ENCODE data around the gene MAP3K2. TPM values are rescaled to one million over a fixed set of nuclear protein-coding genes. Genes with fewer than 3 reads are reported as not detected.

The MAP3K2 gene
- total and polyA plus RNA-seq, 2 of the 4 experiments (the other 2 are of a cell fraction) = 6.2 to 30.8 TPM

- Histone ChIP-seq H3K18ac (ENCODE audit: low read depth, low read length) (no peak overlapping the region), H3K14ac (replicated peaks; ENCODE audit: low read depth, low read length) (no peak overlapping the region), H3K9me1 (ENCODE audit: insufficient read depth, low read length) (peaks cover 9% of the 10 kb centered on the region), H3K56ac (ENCODE audit: extremely low read depth, insufficient read depth, low read length) (no peak overlapping the region), H3K23ac (ENCODE audit: low read depth, low read length) (no peak overlapping the region), H3K9me3 (ENCODE audit: control insufficient read depth, insufficient read depth, low read length) (no peaks in the 10 kb centered on the region), H3K4me1 (ENCODE audit: control insufficient read depth, insufficient read depth, low read length) (no peaks in the 10 kb centered on the region), H3K36me3 (ENCODE audit: control insufficient read depth, insufficient read depth, low read length) (peaks cover 59% of the 10 kb centered on the region), H3K9ac (ENCODE audit: low read depth, low read length) (no peak overlapping the region), H3K4me3 (ENCODE audit: insufficient read depth, low read depth, low read length) (no peak overlapping the region), H4K5ac (ENCODE audit: low read depth, low read length) (no peak overlapping the region), H3K4me2 (ENCODE audit: low read depth, low read length) (no peak overlapping the region), H2AK9ac (replicated peaks; ENCODE audit: low read depth, low read length, poor library complexity) (no peak overlapping the region), H2AFZ (replicated peaks; ENCODE audit: low read length, poor library complexity) (no peak overlapping the region), H2BK15ac (ENCODE audit: low read depth, low read length) (no peak overlapping the region), H2BK120ac (ENCODE audit: low read depth, low read length) (no peak overlapping the region), H4K8ac (ENCODE audit: low read depth in 2 of 2, low read length in 2 of 2) (no peak overlapping the region), H2BK20ac (ENCODE audit: low read depth, low read length) (no peak overlapping the region), H4K20me1 (ENCODE audit: insufficient read depth, low read length) (peaks cover 20% of the 10 kb centered on the region), H4K91ac (ENCODE audit: insufficient read depth, low read depth, low read length) (no peak overlapping the region), H3K27me3 (ENCODE audit: control insufficient read depth, insufficient read depth, low read length) (no peaks in the 10 kb centered on the region), H3K4ac (ENCODE audit: low read depth, low read length) (no peak overlapping the region), H2BK5ac (ENCODE audit: low read depth, low read length, poor library complexity, severe bottlenecking) (no peak overlapping the region), H3K27ac (ENCODE audit: insufficient read depth, low read length) (no peak overlapping the region), H2AK5ac (ENCODE audit: low read depth, low read length) (no peak overlapping the region), H3K79me1 (ENCODE audit: low read depth in 1 of 2, low read length in 2 of 2) (peaks cover 37 to 50% of the 10 kb centered on the region in 2 experiments)
- POLR2A ChIA-PET (ENCODE audit: unreplicated experiment) = no interaction called here
- BruUV-seq (replicated peaks) = no TSS peak
- no peak for DNase-seq
- in situ Hi-C loops (cut with MboI; ENCODE audit: low sequenced_read_pairs) (loop anchor here (25.0 kb wide), 1 partner anchor 708 kb away; no protein-coding TSS in a partner anchor), dilution Hi-C loops (cut with HindIII; ENCODE audit: low sequenced_read_pairs, unreplicated experiment) (no loop called here), intact Hi-C loops (cut with micrococcal nuclease) (no loop called here)
- TF ChIP-seq RFX5 (IDR thresholded peaks at IDR 0.05; ENCODE audit: low read depth, low read length) (no peak), MAFK (IDR thresholded peaks at IDR 0.05; ENCODE audit: low read depth, low read length) (no peak), RAD21 (IDR thresholded peaks at IDR 0.05; ENCODE audit: low read length) (no peak), CEBPB (IDR thresholded peaks at IDR 0.05; ENCODE audit: low read depth, low read length) (no peak), RCOR1 (IDR thresholded peaks at IDR 0.05; ENCODE audit: insufficient replicate concordance, low read length) (no peak), POLR2A (IDR thresholded peaks at IDR 0.05; ENCODE audit: low read depth, low read length) (no peak), CTCF (conservative IDR thresholded peaks at IDR 0.05; ENCODE audit: low read depth, low read length) (no peak), FOS (IDR thresholded peaks at IDR 0.05; ENCODE audit: low read depth, low read length) (no peak), MAZ (IDR thresholded peaks at IDR 0.05; ENCODE audit: borderline replicate concordance, low read depth, low read length) (no peak), SMC3 (IDR thresholded peaks at IDR 0.05; ENCODE audit: low read depth, low read length) (no peak), MXI1 (IDR thresholded peaks at IDR 0.05; ENCODE audit: borderline replicate concordance, low read depth, low read length) (no peak), BHLHE40 (IDR thresholded peaks at IDR 0.05; ENCODE audit: low read depth, low read length) (no peak), CHD1 (IDR thresholded peaks at IDR 0.05; ENCODE audit: low read depth, low read length) (no peak), ELK1 (IDR thresholded peaks at IDR 0.05; ENCODE audit: borderline replicate concordance, low read depth, low read length) (no peak)
- 92% methylated on average over 2 of the region's 3 CpGs; no CpG with 5 or more reads in 1 of the 2 experiments for WGBS, 2 experiments (ENCODE audit: extremely low coverage in 2 of 2, insufficient read length in 1 of 2)
- no peak for ATAC-seq (ENCODE audit: low read depth)
- CTCF ChIA-PET = no interaction called here
Observed at GRCh38 chr2:127278959-127279358, 108.8 kb downstream of the MAP3K2 start.
